T-helper 2 cell (primary cell): ENCODE data around the gene CTCFL.
A peak's percentile ranks its signal among the peaks of the same experiment; 100 is the strongest.
"Not testable (repeated sequence)": the region's sequence is repeated elsewhere in the genome, so short reads cannot be mapped to it uniquely, and the experiment has no call there.

Experiments used
- DNase-seq, 5 experiments: peaks; one replicate each; pipeline versions ENCODE4 v3.0.0 to v3.0.0-alpha.2; 2012 to 2022

CTCFL gene

GRCh38 chr20:57536771-57537724, 12.1 kb upstream of the CTCFL start:
- DNase-seq = no peak

DNA sequence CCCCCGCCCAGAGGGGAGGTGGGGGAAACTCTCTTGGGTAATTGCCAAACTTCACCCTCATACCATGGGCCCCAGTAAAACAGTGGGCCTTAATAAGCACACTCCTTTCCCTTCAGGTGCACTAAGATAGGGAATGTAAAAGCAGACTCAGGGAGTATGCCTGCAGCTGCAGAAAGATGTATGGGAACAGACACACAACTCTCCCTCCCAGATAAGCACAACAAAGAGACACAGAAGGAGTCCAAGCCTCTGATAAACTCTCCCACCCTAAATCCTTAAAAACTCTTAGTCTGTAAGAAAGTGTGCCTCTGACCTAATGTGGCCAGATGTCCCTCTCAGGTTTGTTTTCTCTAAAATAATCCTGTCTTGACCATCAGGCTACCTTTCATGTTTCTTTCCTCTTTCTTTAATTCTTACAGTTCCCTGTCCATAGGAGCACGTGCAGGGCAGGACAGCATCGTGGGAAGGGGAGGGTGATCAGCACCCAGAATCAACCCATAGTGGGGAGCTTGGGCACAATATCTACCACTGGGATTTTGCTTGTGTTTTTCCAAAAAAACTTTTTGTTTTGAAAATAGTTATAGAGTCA, 11.3 kb upstream of the CTCFL start:
- no peak for DNase-seq

DNA sequence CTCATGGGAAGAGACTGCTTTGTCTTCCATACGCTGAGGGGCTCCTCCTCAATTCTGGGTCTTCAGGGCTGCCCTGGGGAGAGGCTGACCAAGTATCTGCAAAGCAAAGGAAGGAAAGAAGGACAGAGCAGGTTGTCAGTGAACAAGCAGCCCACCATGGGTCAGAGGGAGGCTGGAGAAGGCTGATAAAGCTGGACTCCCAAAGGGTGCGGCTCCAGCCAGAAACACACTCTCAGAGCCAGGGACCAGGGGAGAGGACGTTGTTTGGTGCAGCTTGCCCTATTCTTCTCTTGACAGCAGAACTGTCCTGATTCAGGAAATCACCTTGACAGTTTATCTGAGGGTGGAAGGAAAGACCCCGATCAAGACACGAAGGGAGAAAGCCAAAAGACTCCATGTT, 10.4 kb upstream of the CTCFL start:
- no peak for DNase-seq

- no peak for DNase-seq
Observed at GRCh38 chr20:57532104-57532503, 7.2 kb upstream of the CTCFL start.

DNA sequence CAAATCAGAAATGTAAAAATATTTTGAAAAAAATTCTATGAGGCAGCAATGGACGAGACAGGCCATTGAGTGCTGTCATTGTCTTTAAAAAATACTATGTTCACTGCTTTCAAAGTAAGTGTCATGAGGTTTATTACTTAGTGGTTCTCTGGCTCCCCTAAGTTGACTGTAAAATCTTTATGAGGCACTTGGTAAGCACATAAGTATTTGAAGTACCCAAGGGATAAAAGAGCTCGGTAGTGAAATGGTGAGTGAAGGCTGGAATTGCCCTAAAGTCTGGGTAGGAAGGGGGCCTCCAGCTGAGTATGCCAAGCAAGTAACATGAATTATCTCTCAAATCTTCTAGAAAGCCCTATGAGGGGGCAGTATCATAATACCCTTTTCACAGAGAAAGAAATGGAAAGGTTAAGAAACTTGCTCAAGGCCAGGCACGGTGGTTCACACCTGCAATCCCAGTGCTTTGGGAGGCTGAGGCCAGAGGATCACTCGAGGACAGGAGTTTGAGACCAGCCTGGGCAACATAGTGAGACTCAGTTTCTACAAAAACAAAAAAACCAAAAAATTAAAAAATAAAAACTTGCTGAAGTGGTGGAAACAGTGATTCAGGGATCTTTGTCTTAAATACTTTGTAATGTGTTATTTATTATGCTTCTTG, 5.5 kb upstream of the CTCFL start:
- DNase-seq = no peak

- DNase-seq = no peak
Observed at GRCh38 chr20:57529810-57530209, 4.9 kb upstream of the CTCFL start.

DNA sequence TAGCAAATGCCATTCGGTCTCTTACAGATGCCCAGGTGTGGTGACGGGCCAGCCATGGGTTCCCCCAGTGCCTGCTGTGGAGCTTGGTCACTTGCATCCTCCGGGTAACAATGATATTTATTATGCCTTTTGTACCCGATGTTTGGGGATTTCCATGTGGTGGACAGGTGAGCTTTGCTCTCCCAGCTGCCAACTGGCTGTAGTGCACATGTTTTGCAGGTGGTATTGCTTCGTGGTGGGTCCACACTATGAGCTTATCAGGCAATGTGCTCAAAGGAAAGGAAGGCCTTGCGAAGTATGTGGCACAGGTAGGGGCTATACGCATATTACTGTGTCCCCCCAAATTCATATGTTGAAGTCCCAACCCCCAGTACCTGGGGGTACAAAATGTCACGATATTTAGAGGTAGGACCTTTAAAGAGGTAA, 4.2 kb upstream of the CTCFL start:
- DNase-seq = no peak

DNA sequence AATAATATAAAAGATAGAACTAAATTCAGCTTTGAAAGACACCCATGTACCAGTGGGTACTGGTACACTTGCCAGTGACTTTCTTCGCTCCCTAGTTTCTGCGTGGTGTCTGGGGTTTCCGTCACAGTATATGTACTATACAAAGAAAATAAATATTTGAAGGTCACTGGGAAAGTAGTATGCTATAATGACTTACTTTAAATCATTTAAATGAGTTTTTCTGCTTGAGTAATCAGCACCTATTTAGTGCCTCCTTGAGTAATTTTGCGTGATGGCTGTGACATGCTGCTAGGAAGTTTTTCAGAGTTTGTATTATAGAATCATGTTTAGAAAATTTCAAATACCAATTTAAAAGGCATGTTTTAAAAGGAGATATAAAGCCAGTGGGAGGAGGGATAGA, 3.2 kb upstream of the CTCFL start:
- DNase-seq = no peak

- no peak for DNase-seq
Observed at GRCh38 chr20:57527728-57528127, 2.8 kb upstream of the CTCFL start.

GRCh38 chr20:57526885-57527460, 2.0 kb upstream of the CTCFL start:
- DNase-seq = no peak

DNA sequence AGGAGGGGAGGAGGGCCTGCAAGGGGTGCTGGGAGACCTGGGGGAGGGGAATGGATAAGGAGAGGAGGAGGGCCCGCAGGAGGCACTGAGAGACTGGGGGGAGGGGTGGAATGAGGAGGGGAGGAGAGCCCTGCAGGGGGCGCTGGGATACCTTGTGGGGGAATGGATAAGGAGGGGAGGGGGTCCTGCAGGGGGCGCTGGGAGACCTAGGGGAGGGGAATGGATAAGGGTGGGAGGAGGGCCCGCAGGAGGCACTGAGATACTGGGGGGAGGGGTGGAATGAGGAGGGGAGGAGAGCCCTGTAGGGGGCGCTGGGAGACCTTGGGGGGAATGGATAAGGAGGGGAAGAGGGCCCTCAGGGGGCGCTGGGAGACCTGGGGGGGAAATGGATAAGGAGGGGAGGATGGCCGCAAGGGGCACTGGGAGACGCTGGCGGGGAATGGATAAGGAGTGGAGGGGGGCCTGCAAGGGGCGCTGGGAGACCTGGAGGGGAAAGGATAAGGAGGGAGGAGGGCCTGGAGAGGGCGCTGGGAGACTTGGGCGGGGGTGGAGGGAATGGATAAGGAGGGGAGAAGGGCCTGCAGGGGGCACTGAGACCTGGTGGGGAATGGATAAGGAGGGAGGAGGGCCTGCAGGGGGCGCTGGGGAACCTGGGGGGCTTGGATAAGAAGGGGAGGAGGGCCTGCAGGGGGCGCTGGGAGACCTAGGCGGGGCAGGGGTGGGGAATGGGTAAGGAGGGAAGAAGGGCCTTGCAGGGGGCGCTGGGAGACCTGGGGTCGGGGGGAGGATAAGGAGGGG, 1.3 kb upstream of the CTCFL start:
- no peak for DNase-seq

DNA sequence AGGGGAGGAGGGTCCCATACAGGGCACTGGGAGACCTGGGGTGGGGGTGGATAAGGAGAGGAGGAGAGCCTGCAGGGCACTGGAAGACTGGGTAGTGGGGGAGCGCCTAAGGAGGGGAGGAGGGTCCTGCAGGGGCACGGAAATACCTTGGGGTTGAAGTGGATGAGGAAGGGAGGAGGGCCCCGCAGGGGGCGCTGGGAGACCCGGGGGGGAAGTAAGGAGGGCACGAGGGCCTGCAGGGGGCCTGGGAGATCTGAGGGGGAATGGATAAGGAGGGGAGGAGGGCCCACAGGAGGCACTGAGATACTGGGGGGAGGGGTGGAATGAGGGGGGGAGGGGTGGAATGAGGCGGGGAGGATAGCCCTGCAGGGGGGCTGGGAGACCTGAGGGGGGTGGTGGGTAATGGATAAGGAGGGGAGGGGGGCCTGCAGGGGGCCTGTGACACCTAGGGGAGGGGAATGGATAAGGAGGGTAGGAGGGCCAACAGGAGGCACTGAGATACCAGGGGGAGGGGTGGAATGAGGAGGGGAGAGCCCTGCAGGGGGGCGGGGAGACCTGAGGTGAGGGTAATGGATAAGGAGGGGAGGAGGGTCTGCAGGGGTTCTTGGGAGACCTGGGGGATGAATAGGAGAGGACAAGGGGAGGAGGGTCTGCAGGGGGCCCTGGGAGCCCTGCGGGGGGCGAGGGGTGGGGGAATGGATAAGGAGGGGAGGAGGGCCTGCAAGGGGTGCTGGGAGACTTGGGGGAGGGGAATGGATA, 567 bp upstream of the CTCFL start:
- no peak for DNase-seq

DNA sequence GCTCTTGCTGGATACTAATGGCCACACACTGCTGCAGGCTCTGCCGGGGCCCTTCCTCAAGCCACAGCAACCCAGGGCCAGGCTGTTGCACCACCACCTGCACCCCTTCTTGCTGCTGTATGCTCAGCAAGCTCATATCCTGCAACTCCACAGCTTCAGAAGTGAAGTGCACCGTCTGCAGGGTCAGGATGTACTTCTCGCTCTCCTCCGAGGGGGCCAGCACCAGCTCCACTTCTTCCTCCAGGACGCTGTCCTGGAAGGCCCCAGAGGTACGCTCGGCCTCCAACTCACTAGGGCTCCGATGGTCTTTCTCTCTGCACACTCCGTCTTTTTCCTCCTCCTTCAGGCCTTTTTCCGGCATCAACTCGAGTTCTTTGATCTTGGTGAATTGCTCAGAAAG, 1.2 kb downstream of the CTCFL start:
- no peak for DNase-seq

GRCh38 chr20:57522380-57523140, 2.4 kb downstream of the CTCFL start:
- DNase-seq = peak in 1 of 5 experiments; percentile 38

DNA sequence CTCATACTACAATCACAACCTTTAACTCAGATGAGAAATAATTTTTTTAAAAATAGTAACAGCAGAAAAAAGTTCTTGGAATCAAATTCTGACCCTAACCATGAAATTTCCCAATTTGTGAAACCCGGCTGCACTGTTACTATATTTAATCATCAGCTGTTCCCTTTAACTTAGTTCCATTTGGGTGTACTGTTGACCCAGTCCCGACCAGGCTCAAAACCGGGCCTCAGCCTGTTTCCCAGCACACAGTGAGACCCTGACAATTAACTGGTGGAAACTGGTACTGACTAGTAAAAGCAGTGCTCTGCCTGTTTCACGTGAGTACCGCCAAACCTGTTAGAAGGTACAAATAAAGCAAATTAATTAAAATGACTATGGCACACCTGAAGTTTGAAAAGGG, 7.0 kb downstream of the CTCFL start:
- DNase-seq = no peak

DNA sequence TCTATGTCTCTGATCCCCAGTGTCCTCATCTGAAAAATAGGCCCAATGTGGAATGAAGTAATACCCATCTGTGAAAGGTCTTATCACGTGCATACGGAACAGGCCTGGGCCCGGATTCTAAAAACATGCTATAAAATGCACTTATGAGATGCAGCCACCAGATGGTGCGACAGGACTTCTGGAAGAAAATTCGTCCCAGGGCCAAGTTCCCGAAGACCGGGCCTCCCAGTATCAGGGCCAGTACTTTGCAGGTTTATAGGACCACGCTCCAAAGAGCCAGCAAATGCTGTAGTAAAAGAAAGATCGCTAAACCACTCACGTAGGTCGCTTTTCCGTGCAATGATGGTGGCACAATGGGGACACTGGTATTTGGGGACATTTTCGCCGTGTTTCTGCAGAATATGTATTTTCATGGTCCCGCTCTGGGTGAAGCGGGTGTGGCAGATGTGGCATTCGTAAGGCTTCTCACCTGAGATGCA, 10.6 kb downstream of the CTCFL start:
- DNase-seq = peak in 1 of 5 experiments; percentile 11

- no peak for DNase-seq
Observed at GRCh38 chr20:57513199-57513598, 11.7 kb downstream of the CTCFL start.

GRCh38 chr20:57512432-57512831, 12.5 kb downstream of the CTCFL start:
- no peak for DNase-seq

GRCh38 chr20:57511709-57512108, 13.2 kb downstream of the CTCFL start:
- DNase-seq = not testable (repeated sequence)

DNA sequence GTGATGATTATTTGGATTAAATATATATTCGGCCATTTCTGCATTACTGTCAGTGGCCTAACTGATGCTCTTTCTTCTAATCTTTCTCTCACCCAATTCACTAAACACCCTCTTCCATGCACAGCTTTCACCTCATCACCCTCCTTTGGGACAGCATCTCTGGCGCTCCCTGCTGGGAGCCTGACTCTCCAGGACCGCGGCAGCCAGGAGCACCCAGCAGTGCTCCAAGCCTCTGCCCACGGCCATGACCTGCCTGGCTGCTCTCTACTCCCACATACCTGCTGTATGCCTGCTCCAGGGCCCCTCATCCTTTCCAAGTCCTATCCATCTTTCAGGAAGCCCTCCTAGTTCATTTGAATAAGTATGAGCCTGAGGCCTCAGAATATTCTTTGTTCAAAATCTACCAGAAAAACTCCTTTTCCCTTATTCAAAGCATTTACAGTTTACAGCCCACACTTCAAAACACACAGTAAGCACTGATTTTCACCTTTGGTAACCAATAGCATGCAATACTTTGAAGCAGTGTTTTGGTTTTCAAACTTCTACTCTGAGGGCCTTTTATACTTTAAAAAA, 15.2 kb downstream of the CTCFL start:
- DNase-seq = no peak
